CD4-positive, alpha-beta memory T cell (primary cell): ENCODE results near the gene UBR2. TPM values are rescaled to one million over a fixed set of nuclear protein-coding genes. Genes with fewer than 3 reads are reported as not detected.

Experiments used
- CTCF ChIA-PET: fragments of 350-600 bp; sonication (Branson Sonifier 250); formaldehyde crosslinking; loops from one replicate; lab custom pipeline; 2021; ENCODE audit warnings: inconsistent platforms; ENCODE audit not compliant: partially characterized antibody; lab: Charles Lee
- POLR2A ChIA-PET: fragments of 350-600 bp; sonication (Branson Sonifier 250); formaldehyde crosslinking; loops from one replicate; lab custom pipeline; 2021; ENCODE audit not compliant: partially characterized antibody; lab: Charles Lee
- DNase-seq, 5 donors: peaks; one replicate each; pipeline versions ENCODE4 v3.0.0 to v3.0.0-alpha.2; 2020 to 2022; ENCODE audit warnings: mixed read lengths in 1 of 5
- H3K27ac ChIP-seq: one replicate; pipeline ENCODE4 v1.7.0; 2013; ENCODE audit warnings: low read depth, low read length
- H3K27me3 ChIP-seq: 2 replicates; pipeline ENCODE4 v1.7.0; 2013; ENCODE audit warnings: mild to moderate bottlenecking, low read length, moderate library complexity; ENCODE audit not compliant: insufficient read depth
- H3K36me3 ChIP-seq: 2 replicates; pipeline ENCODE4 v1.7.0; 2013; ENCODE audit warnings: mild to moderate bottlenecking, low read length, moderate library complexity; ENCODE audit not compliant: insufficient read depth
- H3K4me1 ChIP-seq: 2 replicates; pipeline ENCODE4 v1.7.0; 2013; ENCODE audit warnings: mild to moderate bottlenecking, low read length, moderate library complexity; ENCODE audit not compliant: insufficient read depth
- H3K4me3 ChIP-seq, 2 donors: one replicate each; pipeline ENCODE4 v1.7.0; 2013; ENCODE audit warnings: low read length in 2 of 2, mild to moderate bottlenecking in 1 of 2
- H3K9me3 ChIP-seq, 2 donors: one replicate each; pipeline ENCODE4 v1.7.0; 2013; ENCODE audit warnings: low read length in 2 of 2, control low read depth in 1 of 2; ENCODE audit not compliant: control insufficient read depth in 1 of 2
- H3K27ac Mint-ChIP-seq, 7 donors: one replicate each; pipeline ENCODE4 v1.8.0; 2020 to 2021; ENCODE audit warnings: mixed read lengths in 7 of 7, mild to moderate bottlenecking in 6 of 7, inconsistent platforms in 3 of 7, moderate library complexity in 3 of 7
- H3K27me3 Mint-ChIP-seq, 2 donors: one replicate each; pipeline ENCODE4 v1.8.0; 2020 to 2021; ENCODE audit warnings: mixed read lengths in 2 of 2
- H3K36me3 Mint-ChIP-seq, 2 donors: one replicate each; pipeline ENCODE4 v1.8.0; 2020 to 2021; ENCODE audit warnings: mixed read lengths in 2 of 2, inconsistent platforms in 1 of 2, mild to moderate bottlenecking in 1 of 2
- H3K4me1 Mint-ChIP-seq, 4 donors: one replicate each; pipeline ENCODE4 v1.8.0; 2020 to 2021; ENCODE audit warnings: mixed read lengths in 4 of 4, mild to moderate bottlenecking in 1 of 4
- H3K4me3 Mint-ChIP-seq, 8 donors: one replicate each; pipeline ENCODE4 v1.8.0; 2020 to 2021; ENCODE audit warnings: mixed read lengths in 8 of 8, mild to moderate bottlenecking in 7 of 8, moderate library complexity in 6 of 8, inconsistent platforms in 3 of 8
- H3K9me3 Mint-ChIP-seq, 8 donors: one replicate each; pipeline ENCODE4 v1.8.0; 2020 to 2021; ENCODE audit warnings: mixed read lengths in 8 of 8, mild to moderate bottlenecking in 5 of 8, inconsistent platforms in 3 of 8, moderate library complexity in 1 of 8
- intact Hi-C: fragments of 100-400 bp; cut with micrococcal nuclease; formaldehyde crosslinking; loops from one replicate; pipeline ENCODE4 v1.15.1; 2023
- polyA plus RNA-seq, 2 donors: library from polyadenylated mRNA; unstranded; fragments of 300-500 nt; fragmentation: Illumina TruSeq; gene quantifications; one replicate each; pipeline ENCODE4 v1.2.3, GENCODE V29; 2021
- total RNA-seq, 2 experiments: library from RNA; stranded (reverse); gene quantifications; one replicate each; pipeline ENCODE4 v1.2.3, GENCODE V29; 2021

Gene UBR2
- total and polyA plus RNA-seq, 4 experiments from 2014 or later: 4.9 to 55.7 (median 34.1) TPM

DNA sequence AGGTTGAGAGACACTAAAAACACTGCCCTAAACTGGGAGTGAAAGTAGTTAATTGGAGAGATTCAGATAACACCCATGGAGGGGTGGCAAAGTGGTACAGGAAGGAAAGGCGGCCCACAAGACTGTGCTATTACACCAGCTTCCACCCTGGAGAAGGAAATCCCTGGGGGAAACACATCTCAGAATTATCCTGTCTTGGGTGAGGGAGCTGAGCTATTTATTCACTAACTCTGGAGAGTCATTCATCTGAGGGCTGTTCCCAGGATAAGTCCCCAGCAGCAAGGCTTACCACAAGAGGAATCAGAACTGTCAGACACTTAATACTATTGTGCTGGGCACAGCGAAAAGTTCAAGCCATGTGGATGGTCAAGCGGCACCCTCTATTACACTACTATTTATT is 172.1 kb downstream of the UBR2 start:
- Histone ChIP-seq H3K4me3 (no peak overlapping the region), H3K9me3 (no peaks in the 10 kb centered on the region), H3K27me3 (no peaks in the 10 kb centered on the region), H3K36me3 (no peaks in the 10 kb centered on the region), H3K4me1 (no peaks in the 10 kb centered on the region), H3K27ac (no peak overlapping the region)
- ChIA-PET POLR2A (interaction anchor here (1.8 kb wide), 1 partner anchor 10 kb away, joined by 7 read pairs; the partner anchor contains the start of gene TBCC), CTCF (no interaction called here)
- DNase-seq: no peak
- Mint-ChIP-seq H3K36me3 (no peaks in the 10 kb centered on the region), H3K9me3 (peaks cover 0 to 1% (median 0%) of the 10 kb centered on the region in 8 donors), H3K27ac (no peak overlapping the region), H3K4me3 (no peak overlapping the region), H3K27me3 (no peaks in the 10 kb centered on the region), H3K4me1 (no peaks in the 10 kb centered on the region)
- intact Hi-C loops: no loop called here

DNA sequence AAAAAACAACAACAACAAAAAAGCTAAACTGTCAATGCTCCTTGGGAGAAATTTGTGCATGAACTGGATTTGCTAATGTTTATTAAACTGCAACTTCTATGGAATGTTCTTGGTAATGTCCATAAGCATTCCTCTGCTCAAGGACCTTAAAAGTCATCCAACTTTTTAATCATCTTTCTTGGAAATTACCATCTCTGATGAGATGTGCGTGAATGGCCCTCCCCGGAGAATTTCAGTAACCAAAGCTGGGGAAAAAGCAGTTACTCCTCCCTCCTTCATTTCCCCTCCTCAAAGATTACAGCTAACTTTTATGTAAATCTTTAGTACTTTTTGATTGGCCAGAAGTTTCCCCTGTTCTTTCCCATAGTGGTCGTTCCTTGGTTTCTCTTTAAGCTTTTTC is 176.9 kb downstream of the UBR2 start:
- Histone ChIP-seq H3K4me3 (no peak overlapping the region), H3K4me1 (peaks cover 17% of the 10 kb centered on the region), H3K9me3 (no peaks in the 10 kb centered on the region), H3K27ac (no peak overlapping the region), H3K27me3 (no peaks in the 10 kb centered on the region), H3K36me3 (no peaks in the 10 kb centered on the region)
- H3K4me1 Mint-ChIP-seq: peaks cover under 1 to 21% (median 14%) of the 10 kb centered on the region in 4 donors
- intact Hi-C loops: no loop called here
- peaks cover 0 to 12% (median 7%) of the 10 kb centered on the region in 8 donors for H3K9me3 Mint-ChIP-seq
- H3K4me3 Mint-ChIP-seq: no peak overlapping the region
- no peak for DNase-seq
- H3K27ac Mint-ChIP-seq: peak overlapping the region in 1 of 7 donors; percentile 59
- peaks cover 4 to 5% of the 10 kb centered on the region in 2 donors for H3K36me3 Mint-ChIP-seq
- ChIA-PET CTCF (interaction anchor here (0.7 to 1.9 kb wide), 4 partner anchors 14 to 86 kb away, joined by 3 to 9 read pairs (median 4); partner anchors contain the start of gene PRPH2), POLR2A (interaction anchor here (0.9 to 1.9 kb wide), 7 partner anchors 11 to 150 kb away, joined by 3 to 6 read pairs (median 3); a partner anchor contains a TSS)
- no peaks in the 10 kb centered on the region for H3K27me3 Mint-ChIP-seq

DNA sequence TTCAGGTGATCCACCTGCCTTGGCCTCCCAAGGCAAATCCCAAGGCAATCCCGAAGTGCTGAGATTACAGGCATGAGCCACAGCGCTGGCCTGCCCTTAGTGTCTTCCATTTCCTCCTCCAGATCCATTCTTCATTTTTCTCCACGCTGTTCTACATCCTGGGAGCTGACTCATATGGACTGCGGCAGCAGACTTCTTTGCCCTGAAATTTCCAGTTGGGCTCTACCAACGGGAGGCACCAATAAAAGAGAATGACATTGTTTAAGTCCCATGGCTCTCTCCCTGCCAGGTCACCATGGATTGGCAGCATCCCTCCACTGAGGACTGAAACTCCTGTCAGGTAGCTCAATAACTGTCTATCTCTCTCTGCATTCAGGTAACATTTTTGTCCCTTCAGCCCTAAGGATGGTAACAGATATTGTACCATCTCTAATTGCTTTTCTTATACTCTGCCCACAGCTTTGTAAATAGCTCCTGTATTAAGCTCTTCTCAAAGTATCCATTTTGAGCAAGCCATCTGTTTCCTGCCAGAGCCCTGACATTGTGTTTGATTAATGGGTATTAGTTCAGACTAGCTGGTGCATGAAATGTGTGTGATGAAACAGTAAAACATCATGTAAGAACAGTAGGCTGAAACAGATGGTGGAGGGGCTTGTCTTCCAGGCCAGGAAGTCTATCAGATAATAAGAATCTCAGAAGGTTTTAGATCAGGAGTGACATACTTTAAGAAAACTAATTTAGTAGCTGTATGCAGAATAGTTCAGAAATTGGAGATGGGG is 178.5 kb downstream of the UBR2 start:
- no peak for DNase-seq
- Mint-ChIP-seq H3K27ac (peak overlapping the region in 6 of 7 donors; percentile 2 to 78 (median 40)), H3K27me3 (no peaks in the 10 kb centered on the region), H3K9me3 (peaks cover 0 to 15% (median 9%) of the 10 kb centered on the region in 8 donors), H3K36me3 (peaks cover 8 to 10% of the 10 kb centered on the region in 2 donors), H3K4me3 (peak overlapping the region in 7 of 8 donors; percentile 18 to 75 (median 44)), H3K4me1 (peaks cover 3 to 30% (median 17%) of the 10 kb centered on the region in 4 donors)
- Histone ChIP-seq H3K27me3 (no peaks in the 10 kb centered on the region), H3K4me3 (no peak overlapping the region), H3K4me1 (peaks cover 17% of the 10 kb centered on the region), H3K27ac (no peak overlapping the region), H3K36me3 (no peaks in the 10 kb centered on the region), H3K9me3 (no peaks in the 10 kb centered on the region)
- POLR2A ChIA-PET: interaction anchor here (0.9 to 12.3 kb wide), 6 partner anchors 10 to 187 kb away, joined by 3 to 1692 read pairs (median 6); partner anchors contain the start of genes BICRAL, CNPY3 and RPL7L1
- intact Hi-C loops: no loop called here
- CTCF ChIA-PET: interaction anchor here (1.2 to 2.2 kb wide), 5 partner anchors 12 to 487 kb away, joined by 3 to 11 read pairs (median 4); partner anchors contain the start of genes DNPH1 and RPL7L1

Other genes with a start within 250 kb of the UBR2 start
- gene TRERF1, start 112.1 kb upstream of the UBR2 start, total RNA-seq: 10 to 100 TPM; 25.9 to 28.3 TPM
- 1 to 10 TPM; 1.1 to 8.8 TPM for gene TRERF1, start 112.1 kb upstream of the UBR2 start, polyA plus RNA-seq
- gene PRPH2, start 158.6 kb downstream of the UBR2 start, total RNA-seq: not detected
- under 1 TPM in 1 of 2 donors, not detected in 1; 0.11 TPM for gene PRPH2, start 158.6 kb downstream of the UBR2 start, polyA plus RNA-seq
- gene TBCC, start 182.1 kb downstream of the UBR2 start, total RNA-seq: 10 to 100 TPM; 57.4 to 64.4 TPM
- 100 to 1,000 TPM in 1 of 2 donors, 10 to 100 TPM in 1; 75.6 to 138 TPM for gene TBCC, start 182.1 kb downstream of the UBR2 start, polyA plus RNA-seq
- 10 to 100 TPM; 36.4 to 38.5 TPM for gene BICRAL, start 218.0 kb downstream of the UBR2 start, total RNA-seq
- gene BICRAL, start 218.0 kb downstream of the UBR2 start, polyA plus RNA-seq: 1 to 10 TPM; 2.4 to 6.1 TPM